Hypothalamus (tissue), 51 donors: ENCODE results near the gene RPS6KA2.
A peak's percentile ranks its signal among the peaks of the same experiment; 100 is the strongest.

Experiments used
- DNase-seq, 51 donors: peaks; one replicate each; lab custom pipeline; 2025; lab: John Stamatoyannopoulos, UW

Gene RPS6KA2

DNA sequence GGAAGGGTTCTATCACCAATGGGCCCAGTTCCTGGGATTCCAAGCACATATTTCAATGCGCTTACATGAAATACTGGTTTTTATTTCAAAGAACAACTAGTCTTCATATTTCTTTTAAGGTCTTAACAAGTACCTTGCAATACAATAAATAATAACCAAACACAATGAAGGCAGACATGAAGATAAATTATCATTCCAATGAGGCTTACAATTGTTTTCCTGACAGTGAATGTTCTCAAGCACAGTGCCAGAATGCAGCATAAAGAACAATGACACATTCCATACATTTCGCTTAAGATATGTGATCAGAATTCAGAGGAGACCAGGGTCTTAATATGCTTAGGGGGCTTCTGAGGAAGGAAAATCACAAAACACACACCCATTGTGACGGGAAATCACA, 66.8 kb downstream of the RPS6KA2 start:
- DNase-seq = no peak

DNA sequence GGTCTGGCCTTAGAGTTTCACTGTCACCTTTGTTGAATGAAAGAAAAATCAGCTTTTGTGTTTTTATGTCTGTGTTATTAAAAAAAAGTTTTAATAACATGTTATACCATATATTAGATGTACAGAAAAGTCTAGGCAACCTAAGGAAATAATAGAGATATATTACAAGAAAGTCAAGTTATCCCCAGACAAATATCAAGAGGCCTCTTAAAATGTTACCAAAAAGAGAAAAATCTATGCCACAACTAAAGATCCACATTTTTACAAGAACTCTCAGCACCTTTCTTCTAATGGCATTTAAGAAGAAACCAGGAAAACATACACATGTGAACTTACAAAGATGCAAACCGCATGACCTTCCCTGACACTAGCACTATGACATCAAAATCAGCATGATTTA, 67.4 kb downstream of the RPS6KA2 start:
- DNase-seq = no peak

DNA sequence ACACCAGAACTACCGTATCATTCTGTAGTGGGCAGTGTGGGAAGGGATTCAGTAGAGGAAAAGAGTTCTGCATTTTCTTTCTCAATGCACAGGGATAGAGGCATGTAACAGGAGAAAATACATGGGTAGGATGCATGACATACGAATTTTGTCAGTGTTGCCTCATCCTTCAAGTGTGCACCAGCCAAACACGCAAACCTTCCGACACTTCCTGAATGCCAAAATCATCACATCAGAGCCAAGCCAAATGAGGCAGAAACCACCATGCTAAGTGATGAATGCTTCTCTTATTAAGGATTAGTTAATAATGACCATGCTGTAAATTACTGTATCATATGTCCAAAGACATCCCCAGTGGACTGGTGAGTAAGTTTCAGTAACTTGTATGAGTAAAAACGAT, 67.8 kb downstream of the RPS6KA2 start:
- DNase-seq = no peak

DNA sequence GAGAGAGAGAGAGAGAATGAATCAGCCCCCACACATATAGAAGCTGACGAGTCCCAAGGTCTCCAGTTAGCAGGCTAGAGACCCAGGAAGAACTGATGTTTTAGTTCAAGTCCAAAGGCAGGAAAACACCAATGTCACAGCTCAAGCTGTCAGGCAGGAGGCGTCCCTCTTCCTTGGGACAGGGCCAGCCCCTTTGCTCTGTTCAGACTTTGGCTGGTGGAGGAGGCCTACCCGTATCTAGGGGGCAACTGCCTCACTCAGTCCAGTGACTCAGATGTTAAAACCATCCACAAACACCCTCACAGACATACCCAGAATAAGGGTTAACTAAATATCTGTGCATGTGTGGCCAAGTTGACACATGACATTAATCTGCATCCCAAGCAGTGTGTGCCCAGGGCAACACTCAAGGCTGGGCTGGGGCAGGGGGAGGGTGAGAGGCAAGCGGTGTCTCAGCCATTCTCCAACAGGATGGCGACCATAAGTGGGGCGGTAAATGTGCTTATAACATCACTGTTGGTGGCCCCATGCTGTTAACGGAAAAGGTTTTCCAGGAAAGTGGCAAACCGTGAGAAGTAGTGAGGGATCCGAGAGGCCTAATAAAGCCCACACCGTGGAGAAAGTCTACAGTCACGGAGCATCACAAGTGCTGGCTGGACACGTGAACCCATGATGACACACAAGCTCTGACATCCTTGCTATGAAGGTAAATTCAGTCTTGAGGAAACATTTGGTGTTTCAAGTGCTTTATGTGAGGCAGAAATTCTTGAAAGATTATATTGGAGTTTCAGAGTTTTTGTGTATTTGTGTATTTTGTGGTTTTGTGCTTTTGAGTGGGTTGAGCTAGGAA, 68.7 kb downstream of the RPS6KA2 start:
- DNase-seq = no peak

DNA sequence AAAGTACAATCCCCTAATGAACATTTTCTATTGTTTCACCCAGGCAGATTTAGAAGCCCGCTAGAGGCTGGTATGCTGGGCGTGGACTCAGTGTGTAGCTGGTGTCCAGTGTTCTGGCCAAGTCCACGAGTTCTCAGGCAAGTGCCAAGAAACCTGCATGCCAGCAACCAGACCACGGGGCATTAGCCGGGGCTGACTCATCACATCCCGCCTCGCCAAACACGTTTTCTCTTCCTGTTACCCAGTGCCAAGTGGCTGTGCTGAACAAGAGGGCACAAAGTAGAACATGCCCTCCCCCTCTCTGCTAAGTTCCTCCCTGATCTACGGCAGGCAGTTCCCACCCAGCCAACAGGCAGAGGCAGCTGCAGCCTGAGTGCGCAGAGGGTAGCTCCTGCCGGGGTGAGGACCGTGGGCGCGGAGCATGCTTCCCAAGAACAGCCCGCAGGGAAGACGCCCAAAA, 70.2 kb downstream of the RPS6KA2 start:
- peak; percentile 35 to 96 (median 86) for DNase-seq

DNA sequence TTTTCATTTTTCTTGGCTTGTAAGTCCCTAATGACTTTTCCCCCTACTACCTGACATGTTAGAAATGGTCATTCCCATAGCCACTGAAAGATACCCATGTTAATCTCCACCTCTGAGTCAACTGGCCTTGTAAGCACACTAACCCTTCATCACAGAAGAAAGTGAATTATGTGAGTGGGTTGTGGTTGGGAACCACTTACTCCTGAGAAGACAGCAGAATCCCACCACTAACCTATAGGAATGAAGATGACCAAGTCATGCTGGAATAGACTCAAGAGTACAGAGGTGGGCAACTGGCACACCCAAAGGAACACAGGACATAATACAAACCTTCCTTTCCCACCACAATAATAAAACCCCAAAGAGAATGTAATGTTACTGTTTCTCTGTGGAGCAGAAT, 70.7 kb downstream of the RPS6KA2 start:
- DNase-seq = no peak

DNA sequence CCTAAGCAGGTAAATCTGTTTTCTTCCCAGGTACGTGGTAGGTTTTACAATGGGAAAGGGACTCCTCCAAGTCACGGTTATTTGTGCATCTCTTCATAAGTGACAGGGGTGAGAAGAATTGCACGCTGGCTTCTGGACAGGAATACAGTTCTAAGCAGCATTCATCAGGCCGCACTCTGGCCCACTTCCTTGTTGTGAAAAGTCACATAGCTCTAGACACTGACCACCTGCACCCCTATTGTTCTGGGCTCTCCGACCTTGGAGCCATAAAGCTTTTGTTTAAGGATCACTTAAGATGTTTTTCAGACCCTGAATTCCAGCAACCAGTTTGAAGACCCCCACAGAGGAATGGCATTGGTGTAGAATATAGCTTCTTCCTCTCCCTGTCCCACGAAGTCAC, 72.0 kb downstream of the RPS6KA2 start:
- peak in 1 of 51 donors; percentile 20 for DNase-seq

DNA sequence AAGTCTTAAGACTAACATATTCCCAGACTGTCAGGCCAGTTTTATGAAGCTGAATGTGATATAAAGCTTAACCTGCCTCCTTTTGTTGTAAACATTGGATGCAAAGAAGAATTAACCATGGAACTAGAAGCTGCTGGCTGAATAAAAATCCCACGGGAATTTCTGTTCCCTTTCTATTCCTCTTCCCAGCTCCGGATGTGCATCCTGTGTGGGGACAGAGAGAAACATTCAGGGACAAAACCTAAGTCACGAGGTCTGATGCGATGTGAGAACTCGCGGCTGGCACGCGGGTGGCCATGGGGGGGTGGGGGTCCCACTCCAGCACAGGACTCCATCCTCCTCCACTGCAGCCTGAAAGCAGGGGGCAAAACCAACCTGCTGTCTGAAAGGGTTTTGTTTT, 72.7 kb downstream of the RPS6KA2 start:
- peak in 3 of 51 donors; percentile 15 to 37 (median 21) for DNase-seq

DNA sequence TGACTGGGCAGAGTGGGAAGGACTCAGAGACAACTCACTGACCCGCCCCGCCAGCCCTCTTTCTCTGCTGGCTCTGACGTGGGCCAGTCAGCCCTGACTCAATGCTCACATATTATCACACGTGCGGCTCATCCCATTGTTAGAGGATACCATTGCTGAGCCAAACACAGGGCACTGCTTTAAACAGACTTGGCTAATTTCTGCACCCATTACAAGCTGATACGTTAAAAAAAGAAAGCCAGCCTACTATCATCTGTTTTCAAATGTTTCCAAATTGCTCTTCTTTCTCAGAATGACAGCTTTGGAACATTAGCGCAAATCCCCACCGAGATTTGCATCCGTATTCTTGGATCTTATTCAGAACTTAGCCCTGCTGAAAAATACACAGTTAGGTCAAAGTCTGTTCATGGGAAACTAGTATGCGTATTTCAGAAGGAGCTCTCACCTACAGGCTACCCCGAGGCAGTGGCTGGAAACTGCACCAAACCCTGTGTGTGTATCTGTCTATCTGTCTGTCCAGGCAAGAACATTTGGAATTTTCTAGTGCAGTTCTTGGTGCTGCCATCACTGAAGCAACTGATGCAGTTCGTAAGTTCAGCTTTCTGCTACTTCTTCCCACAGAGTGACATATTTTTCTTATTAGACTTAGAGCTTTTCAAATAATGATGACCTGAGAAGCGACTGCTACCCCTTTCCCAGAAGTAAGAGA, 73.3 kb downstream of the RPS6KA2 start:
- peak in 11 of 51 donors; percentile 13 to 69 (median 30) for DNase-seq

DNA sequence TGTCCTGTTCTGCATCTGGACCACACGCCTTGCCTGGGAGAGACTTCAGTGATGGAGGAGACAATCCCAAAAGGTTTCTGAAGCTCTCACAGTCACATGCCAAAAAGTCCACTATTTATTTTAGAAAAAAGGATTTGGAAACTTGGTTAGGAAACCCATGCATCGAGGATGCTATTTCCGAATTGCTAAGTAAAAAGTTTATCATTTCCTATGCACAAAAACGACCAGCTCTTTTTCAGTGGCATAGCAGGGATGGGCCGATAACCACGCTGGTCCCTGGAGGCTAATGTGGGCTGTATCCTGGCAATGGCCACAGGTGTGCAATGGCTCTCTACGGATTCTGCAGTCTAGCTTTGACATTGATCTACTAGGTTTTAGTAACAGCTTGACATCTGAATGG, 74.5 kb downstream of the RPS6KA2 start:
- no peak for DNase-seq

DNA sequence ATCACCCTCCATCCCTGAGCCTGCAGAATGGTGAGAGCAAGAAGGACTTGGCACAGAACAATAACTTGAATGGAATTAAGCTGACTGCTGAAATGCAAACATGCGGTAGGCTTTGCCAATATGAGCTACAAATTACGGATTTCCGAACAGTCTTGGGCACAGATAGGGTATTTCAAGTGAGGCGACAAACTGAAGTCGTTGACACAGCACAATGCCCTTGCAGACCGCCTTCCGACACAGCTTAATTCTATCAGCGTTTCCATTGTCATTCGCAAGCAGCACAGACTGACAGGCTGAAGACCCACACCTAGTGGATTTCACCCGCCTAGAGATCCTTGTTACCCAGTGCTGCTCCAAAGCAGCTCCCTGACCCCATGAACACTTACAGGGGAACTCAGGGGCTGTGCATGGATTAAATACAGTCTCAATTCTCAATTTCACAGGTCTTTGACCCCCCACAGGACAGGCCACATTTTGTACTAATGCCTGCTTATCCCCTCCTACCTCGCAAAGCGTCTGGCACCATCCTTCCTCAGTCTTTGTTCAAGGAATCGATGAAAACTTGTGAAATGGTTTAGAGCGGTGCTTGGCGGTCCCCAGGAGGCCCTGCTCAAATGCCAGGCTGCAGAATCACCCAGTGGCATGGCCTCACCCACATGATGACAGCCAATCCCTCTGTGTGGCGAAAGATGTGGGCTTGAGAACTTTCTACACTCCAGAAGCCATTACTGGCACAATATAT, 75.1 kb downstream of the RPS6KA2 start:
- no peak for DNase-seq

DNA sequence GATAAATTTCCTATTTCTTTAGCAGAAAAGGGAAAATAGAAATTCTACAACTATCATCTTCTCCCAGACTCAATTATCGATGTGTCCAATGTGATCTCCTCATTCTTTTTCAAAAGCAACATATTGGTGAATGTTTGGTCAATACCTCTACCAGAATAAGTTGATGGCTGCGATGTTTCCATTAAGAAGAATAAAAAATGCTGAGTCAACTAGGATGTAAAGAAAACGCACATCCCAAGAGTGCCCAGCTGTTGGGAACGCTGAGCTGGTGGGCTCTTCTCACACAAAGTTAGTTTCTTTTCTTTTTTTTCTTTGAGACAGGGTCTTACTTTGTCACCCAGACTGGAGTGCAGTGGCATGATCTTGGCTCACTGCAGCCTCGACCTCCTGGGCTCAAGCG, 80.4 kb downstream of the RPS6KA2 start:
- DNase-seq = no peak

DNA sequence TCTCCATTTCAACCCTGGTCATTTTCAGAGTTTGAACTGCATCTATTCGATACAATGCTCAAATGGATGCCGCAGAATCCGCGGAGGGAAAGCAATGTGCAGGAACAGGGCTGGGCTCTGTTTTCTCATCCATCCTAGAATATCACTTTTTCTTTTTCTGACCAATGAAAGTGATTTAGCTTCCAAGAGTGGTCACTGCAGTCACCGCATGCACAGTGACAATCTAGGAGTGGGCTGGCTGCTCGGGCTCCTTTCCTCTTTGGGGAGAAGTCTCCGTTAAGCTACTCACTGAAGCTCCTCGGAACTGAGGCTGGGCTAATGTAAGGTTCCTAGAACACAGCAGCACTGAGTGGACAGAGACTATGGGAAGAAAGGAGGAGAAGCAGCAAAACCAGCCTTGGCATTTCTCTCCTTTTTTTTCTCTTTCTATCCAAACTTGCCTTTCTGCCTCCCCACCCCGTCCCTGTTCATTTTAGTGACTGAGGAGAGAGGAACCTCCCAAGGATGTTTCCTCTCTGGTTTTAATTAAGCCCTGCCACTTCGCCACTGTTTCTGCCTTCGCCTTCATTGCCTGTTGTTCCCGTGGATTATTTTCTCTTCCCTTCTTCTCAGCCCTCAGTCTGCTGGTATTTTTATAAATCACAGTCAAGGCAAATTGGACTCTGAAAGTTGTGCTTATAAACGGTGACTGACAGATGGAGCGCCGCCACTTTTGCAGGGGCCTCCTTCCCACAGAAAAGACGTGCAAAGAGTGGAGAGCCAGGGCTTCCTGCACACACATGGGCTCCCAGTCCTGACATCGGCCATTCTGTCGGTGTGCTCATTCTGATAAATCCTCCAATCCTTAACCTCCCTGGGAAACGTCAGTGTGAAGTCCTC, 81.7 kb downstream of the RPS6KA2 start:
- DNase-seq = no peak

DNA sequence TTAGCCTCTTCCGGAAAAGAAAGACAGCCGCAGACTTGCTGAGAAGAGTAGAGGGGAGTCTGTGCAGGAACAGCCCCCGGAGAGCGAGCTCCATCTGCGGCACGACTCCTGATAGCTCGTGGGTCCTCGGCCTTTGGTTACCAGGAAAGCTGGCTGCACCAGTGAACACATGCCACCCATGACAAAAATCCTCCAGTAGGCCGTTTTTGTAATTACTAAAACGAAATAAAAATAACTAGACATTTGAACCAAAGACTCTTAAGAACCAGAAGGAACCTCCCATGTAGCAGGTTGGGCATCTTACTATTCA, 82.8 kb downstream of the RPS6KA2 start:
- no peak for DNase-seq

DNA sequence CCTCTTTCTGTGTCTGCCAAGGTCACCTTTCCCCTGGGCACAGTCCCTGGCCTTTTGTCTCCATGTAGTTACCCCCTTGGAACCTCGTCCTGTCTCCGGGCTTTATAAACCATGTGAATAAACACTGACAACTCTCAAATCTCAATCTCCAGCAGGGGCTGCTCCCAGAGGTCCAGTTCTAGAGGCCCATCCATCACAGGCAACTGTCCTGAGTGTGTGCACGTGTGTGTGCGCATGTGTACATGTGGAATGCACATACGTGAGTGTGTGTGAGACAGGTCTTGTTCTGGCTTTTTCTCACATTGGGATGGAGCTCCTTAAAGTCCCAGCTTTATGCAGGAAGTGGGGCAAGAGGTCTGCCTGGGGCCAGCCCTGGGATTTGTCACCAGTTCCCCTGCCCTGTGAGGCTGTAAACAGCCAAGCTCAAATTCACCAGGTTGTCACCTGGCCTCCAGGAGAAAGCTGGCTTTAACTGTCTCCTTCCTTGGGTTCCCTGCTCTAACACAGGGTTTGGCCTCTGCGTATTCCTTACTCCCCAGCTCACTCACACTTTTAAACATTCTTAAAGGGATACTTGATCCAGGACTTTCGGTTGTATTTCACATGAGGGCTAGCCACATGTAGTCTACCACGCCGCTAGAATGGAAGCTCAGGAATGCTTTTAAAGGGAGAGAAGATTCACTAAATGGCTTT, 83.3 kb downstream of the RPS6KA2 start:
- no peak for DNase-seq

DNA sequence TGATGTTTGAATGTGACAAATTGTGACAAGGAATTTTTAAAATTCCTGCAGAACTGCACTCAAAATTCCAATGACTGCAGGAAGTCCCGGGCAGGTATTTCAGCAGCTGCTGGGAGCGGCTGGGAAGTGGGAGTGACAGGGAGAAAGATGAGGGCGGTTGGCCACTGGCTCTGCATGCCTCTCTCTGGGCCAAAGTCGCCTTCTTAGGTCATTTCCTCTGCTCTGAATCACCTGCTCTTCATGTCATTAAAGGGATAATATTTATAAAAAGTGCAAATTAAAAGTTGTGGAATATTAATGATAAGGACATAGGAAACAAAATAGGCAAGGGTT, 84.5 kb downstream of the RPS6KA2 start:
- DNase-seq = no peak

DNA sequence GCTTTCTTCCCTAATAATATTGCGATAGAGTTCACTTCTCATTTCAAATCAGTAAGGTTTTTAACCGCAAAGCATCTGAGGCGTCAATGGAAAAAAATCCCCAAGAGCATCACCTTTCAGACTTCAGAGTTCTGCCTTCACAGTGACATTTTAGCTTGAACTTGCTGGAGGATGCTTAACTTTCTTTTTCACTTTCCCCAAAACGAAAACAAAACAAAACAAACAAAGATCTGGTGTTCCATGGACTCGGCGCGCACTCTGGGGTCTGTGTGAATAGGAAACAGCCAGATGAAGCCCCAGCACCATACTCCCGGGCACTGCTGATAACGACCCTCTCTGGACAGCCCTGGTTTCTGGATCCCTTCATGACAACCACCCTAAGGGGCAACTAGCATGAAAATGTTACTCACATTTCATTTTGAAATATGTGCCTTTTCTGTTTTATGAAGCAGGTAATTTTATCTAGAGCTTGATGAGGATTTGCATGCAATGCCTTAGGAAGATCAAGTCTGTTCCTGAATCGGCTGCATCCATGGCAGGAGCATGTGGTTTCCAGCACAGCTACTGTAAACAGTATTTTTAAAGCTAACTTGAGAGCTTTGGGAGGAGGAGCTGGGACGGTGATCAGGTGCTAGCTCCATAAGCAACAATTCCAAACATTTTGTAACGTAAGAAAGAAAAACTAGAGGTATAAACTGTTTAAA, 85.0 kb downstream of the RPS6KA2 start:
- DNase-seq = no peak

DNA sequence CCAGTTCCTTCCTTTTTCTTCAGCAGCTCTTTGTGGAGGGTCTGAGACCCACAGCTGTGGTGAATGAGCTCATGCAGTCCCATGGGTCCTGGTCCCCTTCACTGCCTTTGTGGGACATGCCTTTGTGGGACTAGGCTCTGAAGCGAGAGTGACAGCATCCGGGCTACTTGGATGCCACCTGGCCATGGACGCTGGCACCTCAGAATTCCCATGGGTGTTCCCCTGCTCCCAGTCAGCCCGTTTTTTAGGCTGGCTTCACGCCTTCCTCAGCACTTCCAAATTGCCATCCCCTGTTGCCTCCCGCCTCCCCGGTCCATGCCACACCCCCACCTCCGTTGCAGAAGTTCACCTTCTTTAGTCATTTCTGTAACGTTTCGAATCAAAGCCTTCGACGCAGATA, 85.7 kb downstream of the RPS6KA2 start:
- no peak for DNase-seq

DNA sequence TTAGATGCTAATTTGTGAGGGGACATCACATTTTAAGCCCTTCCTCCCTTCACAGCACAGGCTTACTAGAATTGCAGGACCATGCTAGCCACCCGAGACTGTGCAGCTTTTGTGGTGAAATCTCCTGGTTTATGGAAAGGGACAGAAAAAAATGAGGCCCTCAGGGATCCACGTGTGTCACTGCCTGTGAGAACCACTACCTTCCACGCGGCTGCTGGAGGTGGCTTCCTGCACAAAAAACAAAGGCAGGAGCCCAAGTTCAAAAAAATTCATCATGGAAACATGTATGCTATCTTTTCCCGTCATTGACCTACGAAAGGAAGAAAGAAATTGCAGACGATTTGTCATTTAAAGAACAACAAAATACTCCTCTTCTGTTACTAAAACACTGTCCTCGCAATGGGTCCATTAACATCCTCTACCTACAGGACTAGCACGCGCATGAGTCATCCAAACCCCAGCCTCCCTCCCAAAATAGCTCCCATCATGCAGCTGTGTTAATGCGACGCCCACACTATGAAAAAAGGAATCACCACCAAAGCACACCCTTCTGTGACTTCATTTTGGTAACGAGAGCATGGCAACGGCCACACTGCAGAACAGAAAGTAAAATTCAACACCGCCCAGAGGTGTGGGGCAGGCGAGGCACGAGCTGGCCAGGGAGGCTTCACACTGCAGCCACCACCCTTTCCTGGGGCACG, 86.3 kb downstream of the RPS6KA2 start:
- peak in 3 of 51 donors; percentile 18 to 58 (median 49) for DNase-seq
